Suprapubic skin (tissue), 3 donors: ENCODE results near the gene WDR91.

Experiments used
- CTCF ChIP-seq, 2 donors: fragments of 200-600 bp in 1 of 2; fragments of 450-650 bp in 1 of 2; sonication (generic) in 1 of 2; IDR thresholded peaks; one replicate each; pipeline ENCODE4 v1.5.1; 2016 to 2019; ENCODE audit warnings: antibody characterized with exemption in 2 of 2, mild to moderate bottlenecking in 1 of 2, moderate library complexity in 1 of 2
- POLR2A ChIP-seq, 2 donors: fragments of 450-650 bp; IDR thresholded peaks; one replicate each; pipeline ENCODE4 v1.6.1; 2017; ENCODE audit warnings: antibody characterized with exemption in 2 of 2, mild to moderate bottlenecking in 2 of 2, moderate library complexity in 2 of 2

- TF ChIP-seq CTCF (IDR thresholded peaks at IDR 0.05) (no peak), POLR2A (IDR thresholded peaks at IDR 0.05) (no peak)
Observed at GRCh38 chr7:135169964-135170273, 41.4 kb downstream of the WDR91 start.
